Urinary bladder (tissue), 4 donors: ENCODE results near the gene EHD1. TPM values are rescaled to one million over a fixed set of nuclear protein-coding genes. Genes with fewer than 3 reads are reported as not detected.
"Not testable (repeated sequence)": the region's sequence is repeated elsewhere in the genome, so short reads cannot be mapped to it uniquely, and the experiment has no call there.

ENCODE experiments used
- DNase-seq: peaks from one replicate; pipeline ENCODE4 v3.0.0-alpha.2; 2015; ENCODE audit errors: extremely low spot score
- H3K27ac ChIP-seq: one replicate; pipeline ENCODE4 v1.5.1; 2013; ENCODE audit warnings: low read depth, mild to moderate bottlenecking, moderate library complexity
- H3K36me3 ChIP-seq: one replicate; pipeline ENCODE4 v1.6.1; 2013; ENCODE audit warnings: mild to moderate bottlenecking, moderate library complexity; ENCODE audit not compliant: insufficient read depth
- H3K4me1 ChIP-seq: one replicate; pipeline ENCODE4 v1.6.1; 2013; ENCODE audit warnings: mild to moderate bottlenecking, moderate library complexity; ENCODE audit not compliant: insufficient read depth
- H3K4me3 ChIP-seq: one replicate; pipeline ENCODE4 v1.5.1; 2013; ENCODE audit warnings: low read depth, low read length
- WGBS: extraction: QIAGEN DNeasy Blood & Tissue Kit; methylation state at CpG from one replicate; pipeline ENCODE4 v1.1.7; 2013; 5-methylcytosine and 5-hydroxymethylcytosine counted together
- polyA plus RNA-seq: library from polyadenylated mRNA; stranded (reverse); fragments of 200-250 nt; gene quantifications from one replicate; pipeline ENCODE4 v1.2.3, GENCODE V29; 2013
- total RNA-seq: library from RNA; depleted of rRNA; stranded (reverse); fragments of >200 nt; gene quantifications from one replicate; pipeline ENCODE4 v1.2.3, GENCODE V29; 2014
- donor health status: healthy with polysubstance abuse.
- donor health status: healthy.

Gene EHD1
- total and polyA plus RNA-seq, 2 donors: 31.3 to 50.5 TPM

DNA sequence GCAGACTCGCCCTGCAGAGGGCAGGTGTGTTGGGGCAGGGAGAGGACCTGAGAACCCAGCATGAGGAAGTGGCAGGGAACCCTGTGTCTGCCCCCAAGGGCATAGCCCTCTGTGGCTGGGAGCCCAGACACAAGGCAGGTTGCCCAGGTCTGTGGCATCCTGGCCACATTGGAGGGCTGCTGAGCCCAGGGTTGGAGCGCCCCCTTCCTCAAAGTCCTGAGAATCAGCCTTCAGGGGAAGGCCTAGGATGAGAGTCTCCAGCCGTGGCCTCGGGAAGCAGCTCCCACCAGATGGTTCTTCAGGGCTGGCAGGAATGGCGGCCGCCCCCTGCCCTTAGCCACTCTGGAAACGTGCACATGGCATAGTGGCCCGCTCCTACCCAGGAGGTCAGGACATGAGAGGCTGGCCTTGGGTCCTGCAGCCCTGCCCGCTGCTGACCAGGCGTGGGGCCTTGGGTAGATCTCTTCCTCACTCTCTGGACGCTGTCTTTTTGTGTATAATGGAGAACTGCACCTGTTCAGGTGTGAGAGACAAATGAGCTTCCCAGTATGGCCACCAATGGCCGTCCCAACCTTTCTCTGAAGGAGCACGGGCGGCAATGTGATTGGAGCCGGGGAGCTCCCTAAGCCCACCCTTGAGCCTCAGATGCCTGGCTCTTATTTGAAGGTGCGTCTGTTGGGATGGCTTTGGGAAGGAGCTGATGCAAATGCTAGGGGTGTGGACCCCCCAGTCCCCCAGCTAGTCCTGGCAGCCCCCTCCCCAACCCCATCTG lies 29.4 kb downstream of the EHD1 start:
- no peak for DNase-seq
- Histone ChIP-seq H3K36me3 (no peaks in the 10 kb centered on the region), H3K4me3 (no peak overlapping the region), H3K4me1 (no peaks in the 10 kb centered on the region), H3K27ac (no peak overlapping the region)
- WGBS: 81% methylated on average over 16 of the region's 16 CpGs

DNA sequence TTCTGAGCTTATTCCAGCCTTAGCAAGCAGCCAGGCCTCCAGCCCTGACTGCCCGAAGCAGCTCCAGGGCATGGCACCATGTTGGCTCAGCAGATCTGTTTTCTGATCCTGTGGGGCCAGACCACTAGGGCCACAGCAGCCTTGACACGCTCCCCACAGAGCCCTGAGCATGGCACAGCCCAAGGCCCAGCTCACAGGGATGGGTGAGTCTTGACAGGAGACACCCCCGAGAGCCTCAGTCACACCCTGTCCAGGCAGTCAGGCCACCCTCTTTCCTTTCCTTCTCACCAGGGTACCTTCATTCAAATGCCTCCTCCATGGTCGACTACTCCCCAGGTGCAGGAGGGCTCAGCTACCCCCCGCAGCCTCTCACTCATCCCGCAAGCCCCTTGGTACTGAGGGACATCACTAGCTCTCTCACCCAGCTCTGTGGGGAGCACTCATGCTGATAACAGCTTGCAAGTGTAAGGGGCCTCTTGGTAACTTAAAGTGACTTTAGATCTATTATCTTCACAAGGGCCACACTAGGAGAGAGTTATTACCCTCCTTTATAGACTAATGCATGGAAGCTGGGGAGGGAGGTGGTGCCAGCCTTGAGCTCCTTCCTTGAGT lies 30.1 kb downstream of the EHD1 start:
- H3K4me3 ChIP-seq: no peak overlapping the region
- 77% methylated on average over 6 of the region's 6 CpGs for WGBS
- no peak for DNase-seq
- no peaks in the 10 kb centered on the region for H3K4me1 ChIP-seq
- H3K36me3 ChIP-seq: no peaks in the 10 kb centered on the region
- no peak overlapping the region for H3K27ac ChIP-seq

DNA sequence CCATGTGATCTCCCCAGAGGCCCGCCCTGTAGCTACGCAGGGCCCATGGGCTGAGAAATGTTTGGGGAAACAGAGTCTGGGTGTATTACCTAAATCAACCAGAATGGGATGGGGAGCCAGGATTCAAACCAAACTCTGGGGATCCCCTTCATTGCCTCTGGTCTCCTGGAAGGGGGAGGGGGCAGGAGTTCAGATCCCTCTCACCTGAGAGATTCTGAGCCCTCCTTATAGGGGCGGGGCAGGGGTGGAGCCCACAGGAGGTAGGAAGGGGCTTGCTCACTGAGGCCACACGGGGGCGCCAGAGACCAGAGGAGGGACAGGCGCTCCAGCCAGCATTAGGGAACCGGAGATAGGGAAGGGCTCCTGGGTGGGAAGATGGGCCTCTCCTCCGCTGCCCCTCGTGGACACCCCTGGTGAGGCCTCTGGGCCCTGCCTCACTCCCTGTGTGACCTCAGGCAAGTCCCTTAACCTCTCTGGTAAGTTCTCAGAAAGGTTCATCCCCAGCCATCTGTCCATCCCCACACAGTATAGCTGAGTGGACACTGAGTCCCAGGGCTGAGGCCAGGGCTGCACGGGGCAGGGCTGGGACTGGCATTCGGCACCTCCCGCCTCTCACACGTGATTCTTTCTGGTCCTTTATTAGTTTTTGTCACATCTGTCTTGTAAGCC lies 31.3 kb downstream of the EHD1 start:
- Histone ChIP-seq H3K4me1 (no peaks in the 10 kb centered on the region), H3K27ac (no peak overlapping the region), H3K4me3 (no peak overlapping the region), H3K36me3 (no peaks in the 10 kb centered on the region)
- 26% methylated on average over 13 of the region's 13 CpGs for WGBS
- peak; percentile 79 for DNase-seq

DNA sequence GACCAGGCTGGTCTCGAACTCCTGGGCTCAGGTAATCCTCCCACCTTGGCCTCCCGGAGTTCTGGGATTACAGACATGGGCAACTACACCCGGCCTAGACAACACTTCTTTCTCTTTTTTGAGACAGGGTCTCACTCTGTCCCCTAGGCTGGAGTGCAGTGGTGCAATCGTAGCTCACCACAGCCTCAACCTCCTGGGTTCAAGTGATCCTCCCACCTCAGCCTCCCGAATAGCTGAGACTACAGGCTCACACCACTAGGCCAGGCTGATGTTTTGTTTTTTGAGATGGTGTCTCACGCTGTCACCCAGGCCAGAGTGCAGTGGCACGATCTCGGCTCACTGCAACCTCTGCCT lies 32.7 kb downstream of the EHD1 start:
- 91% methylated on average over 8 of the region's 8 CpGs for WGBS
- H3K4me1 ChIP-seq, H3K27ac ChIP-seq, H3K4me3 ChIP-seq, DNase-seq, H3K36me3 ChIP-seq: not testable (repeated sequence)

DNA sequence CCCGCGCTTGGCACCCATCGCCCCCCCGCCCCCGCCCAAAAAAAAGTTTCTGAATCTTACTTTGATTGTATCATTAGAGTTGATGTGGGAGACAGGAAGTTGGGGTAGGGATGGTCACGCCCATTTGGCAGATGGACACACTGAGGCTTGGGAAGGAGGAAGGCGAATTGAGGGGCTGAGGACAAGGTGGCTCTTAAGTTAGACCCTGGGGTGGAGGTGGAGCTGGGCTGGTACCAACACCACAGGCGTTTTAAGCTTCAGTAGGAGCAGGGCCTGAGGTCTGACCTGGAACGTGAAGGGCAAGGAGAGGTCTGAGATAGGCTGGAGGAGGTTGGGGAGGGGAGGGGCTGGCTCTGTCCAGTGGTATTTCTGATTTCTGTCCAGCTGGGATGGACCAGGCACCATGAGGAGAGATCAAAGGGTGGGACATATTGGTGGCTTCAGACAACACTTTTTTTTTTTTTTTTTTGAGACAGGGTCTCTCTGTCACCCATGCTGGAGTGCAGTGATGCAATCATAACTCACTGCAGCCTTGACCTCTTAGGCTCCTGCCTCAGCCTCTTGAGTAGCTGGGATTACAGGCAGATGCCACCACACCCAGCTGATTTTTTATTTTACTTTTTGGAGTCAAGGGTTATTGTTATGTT lies 33.2 kb downstream of the EHD1 start:
- no peak for DNase-seq
- Histone ChIP-seq H3K27ac (no peak overlapping the region), H3K4me3 (peak overlapping the region; percentile 35), H3K4me1 (no peaks in the 10 kb centered on the region), H3K36me3 (no peaks in the 10 kb centered on the region)
- WGBS: 24% methylated on average over 9 of the region's 9 CpGs

DNA sequence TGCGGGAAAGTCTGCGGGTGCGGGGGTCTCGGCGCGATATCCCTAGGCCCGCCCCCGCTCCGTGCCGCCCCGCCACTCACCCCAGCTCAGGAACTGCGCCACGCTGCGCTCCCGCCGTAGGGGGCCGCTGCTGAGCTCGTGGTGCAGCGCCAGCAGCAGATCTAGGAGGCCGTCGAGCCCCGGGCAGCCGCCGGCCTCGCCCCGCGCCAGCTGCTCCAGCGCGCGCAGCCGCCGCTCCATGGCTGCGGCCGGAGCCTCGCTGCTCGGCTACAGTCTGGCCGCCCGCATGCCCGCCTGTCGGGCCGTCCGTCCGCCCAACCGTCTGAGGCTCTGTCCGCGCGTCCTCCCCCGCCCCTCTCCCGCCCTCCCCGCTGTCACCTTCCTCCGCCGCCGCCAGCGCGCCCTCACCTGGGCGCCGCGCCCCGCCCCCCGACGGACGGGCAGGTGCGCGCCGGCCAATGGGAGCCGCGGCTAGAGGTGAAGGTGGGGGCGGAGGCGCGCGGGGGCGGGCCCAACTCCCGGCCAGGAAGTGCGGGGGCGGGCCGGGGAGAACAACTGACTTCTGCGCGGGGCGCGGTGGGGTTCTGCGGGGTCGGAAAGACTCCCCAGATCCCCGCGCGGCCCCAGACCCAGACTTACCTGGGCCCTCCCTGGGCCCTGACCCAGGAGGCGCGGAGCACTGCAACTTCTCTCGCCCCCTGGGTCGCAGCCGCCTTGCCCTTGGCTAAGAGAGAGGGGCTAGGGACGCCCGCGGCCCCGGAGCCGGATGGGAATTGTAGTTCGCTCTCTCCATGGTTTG lies 33.9 kb downstream of the EHD1 start, which contains the start of gene CDC42BPG:
TSS of gene CDC42BPG (minus strand) at position 324 of the 799 bp plus-strand sequence. CDS start at position 240, 84 bp downstream.
- Histone ChIP-seq H3K27ac (peak within 1 kb of the TSS; percentile 70), H3K4me1 (no peaks in the 10 kb centered on the region), H3K4me3 (peak within 1 kb of the TSS; percentile 35), H3K36me3 (no peaks in the 10 kb centered on the region)
- no peak for DNase-seq
- WGBS: 2% methylated on average over 96 of the region's 96 CpGs

DNA sequence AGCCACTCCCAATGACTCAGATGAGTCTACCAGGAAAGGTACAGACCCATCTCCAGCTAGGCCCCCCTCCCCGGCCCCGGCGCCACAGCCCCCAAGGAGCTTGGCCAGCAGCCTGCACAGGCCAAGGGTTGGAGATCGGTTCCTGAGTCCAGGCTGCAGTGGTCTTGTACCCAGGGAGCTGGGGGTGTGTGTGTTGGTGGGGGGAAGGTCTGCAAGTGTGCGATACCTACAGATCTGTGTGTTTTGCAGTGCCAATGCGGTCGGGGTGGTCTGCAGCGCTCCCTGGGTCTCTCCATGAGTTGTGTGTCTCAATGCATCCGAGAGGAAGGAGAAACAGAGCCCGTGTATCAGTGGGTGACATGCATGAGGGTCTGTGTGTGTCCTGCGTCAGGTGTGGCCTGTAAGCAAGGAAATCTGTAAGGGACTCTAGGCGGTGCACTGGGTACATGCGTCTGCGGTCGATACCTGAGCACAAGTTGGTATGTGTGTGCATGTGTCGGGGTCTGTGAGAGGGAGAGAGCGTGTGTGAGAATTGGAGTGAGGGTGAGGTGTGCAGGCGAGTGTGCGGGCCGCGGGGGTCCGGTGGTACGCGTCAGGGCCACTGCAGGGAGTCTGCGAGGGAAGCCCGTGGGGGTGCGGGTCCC lies 34.6 kb downstream of the EHD1 start:
- H3K4me3 ChIP-seq: peak overlapping the region; percentile 35
- no peaks in the 10 kb centered on the region for H3K36me3 ChIP-seq
- 57% methylated on average over 27 of the region's 27 CpGs for WGBS
- H3K27ac ChIP-seq: peak overlapping the region; percentile 70
- H3K4me1 ChIP-seq: no peaks in the 10 kb centered on the region
- DNase-seq: no peak

DNA sequence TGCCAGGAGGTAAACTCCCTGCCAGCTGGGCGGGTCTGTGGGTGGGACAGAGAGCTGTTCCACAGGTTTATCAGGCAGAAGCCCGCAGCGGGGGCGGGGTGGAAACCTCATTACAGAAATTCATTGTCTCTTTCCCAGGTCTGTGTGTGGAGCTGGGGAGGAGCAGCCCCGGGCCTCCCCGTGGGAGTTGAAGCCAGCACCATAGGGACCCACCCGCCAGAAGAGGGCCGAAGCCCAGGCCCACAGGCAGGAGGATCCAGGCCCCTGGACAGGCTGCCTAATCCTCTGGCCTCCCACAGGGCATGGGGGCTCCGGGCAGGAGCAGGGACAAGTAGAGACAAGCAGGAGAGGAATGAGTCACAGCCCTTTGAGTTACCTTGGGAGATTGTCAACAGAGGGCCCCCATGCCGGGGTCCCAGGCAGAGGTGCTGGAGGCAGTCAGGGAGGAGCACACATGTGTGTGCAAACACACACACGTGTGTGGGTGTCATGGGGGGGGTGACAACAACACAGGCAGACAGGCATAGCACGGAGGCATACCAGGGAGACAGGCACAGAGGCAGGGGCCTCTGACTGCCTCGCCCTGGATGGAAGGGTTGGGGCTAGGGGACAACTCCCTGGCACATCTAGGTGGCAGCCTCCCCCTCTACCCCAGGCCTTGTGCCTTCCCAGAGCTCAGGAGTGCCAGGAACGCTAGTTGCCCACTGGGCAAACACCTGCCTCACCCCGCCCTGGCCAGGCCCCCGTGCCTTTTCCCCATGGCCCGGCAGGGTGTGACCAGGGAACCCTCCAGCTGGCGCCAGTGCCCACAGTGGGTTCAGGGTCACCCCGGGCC lies 35.4 kb downstream of the EHD1 start:
- H3K27ac ChIP-seq: peak overlapping the region; percentile 51
- H3K4me3 ChIP-seq: no peak overlapping the region
- WGBS: 82% methylated on average over 19 of the region's 19 CpGs
- peak; percentile 63 for DNase-seq
- H3K4me1 ChIP-seq: no peaks in the 10 kb centered on the region
- no peaks in the 10 kb centered on the region for H3K36me3 ChIP-seq

DNA sequence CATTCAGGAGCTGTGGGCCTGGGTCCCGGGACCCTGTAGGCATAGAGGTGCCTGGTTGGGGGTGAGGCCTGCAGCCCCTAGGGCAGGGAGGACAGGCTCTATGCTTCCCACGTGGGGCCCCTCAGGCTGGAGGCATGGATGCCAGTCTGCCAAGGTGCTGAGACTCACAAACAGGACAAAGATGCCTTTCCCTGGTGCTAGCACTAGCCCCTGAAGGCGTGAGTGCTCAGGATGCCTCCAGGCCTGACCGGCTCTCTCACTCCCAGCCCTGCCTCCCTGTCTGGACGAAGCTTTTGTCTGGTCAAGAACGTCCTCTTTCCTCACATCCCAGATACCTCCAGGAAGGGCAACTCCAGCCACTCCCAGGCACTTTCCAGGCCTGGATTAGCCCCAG lies 36.1 kb downstream of the EHD1 start:
- no peak overlapping the region for H3K4me3 ChIP-seq
- peak overlapping the region; percentile 51 for H3K27ac ChIP-seq
- 79% methylated on average over 6 of the region's 6 CpGs for WGBS
- no peak for DNase-seq
- H3K4me1 ChIP-seq: no peaks in the 10 kb centered on the region
- H3K36me3 ChIP-seq: no peaks in the 10 kb centered on the region

DNA sequence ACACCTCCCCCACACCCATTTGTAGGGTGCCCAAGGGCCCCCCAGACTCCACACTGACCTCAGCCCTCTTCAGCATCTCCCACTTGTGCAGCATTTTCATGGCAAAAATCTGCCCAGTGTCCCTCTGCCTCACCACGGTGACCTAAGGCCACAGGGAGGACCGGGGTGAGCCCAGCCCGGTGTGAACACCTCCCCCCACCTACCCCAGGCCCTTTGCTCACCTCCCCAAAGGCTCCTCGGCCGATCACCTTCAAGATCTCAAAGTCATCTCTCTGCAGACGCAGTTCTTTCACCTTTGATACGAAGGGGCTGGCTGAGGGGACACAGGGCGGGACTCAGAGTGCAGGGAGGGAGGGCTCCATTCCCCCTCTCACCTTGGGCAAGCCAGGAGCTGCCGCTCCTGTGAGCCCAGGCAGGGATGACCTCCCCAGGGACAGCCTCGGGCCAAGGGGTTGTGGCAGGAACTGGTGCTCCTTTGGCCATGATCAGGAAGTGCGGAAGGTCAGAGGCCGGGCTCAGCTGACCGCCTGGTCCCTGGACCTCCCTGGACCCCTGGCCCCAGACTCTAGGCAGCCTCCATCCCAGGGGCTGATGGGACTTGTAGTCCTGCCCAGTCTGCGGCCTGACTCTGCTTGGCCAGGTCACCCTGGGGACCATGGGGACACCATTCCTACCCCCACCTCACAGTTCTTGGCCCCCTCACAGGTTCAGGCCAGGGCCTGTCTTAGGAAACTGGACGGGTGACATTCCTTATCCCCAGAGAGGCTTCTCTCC lies 36.6 kb downstream of the EHD1 start:
- Histone ChIP-seq H3K36me3 (no peaks in the 10 kb centered on the region), H3K4me1 (no peaks in the 10 kb centered on the region), H3K27ac (no peak overlapping the region), H3K4me3 (no peak overlapping the region)
- no peak for DNase-seq
- WGBS: 85% methylated on average over 15 of the region's 15 CpGs

DNA sequence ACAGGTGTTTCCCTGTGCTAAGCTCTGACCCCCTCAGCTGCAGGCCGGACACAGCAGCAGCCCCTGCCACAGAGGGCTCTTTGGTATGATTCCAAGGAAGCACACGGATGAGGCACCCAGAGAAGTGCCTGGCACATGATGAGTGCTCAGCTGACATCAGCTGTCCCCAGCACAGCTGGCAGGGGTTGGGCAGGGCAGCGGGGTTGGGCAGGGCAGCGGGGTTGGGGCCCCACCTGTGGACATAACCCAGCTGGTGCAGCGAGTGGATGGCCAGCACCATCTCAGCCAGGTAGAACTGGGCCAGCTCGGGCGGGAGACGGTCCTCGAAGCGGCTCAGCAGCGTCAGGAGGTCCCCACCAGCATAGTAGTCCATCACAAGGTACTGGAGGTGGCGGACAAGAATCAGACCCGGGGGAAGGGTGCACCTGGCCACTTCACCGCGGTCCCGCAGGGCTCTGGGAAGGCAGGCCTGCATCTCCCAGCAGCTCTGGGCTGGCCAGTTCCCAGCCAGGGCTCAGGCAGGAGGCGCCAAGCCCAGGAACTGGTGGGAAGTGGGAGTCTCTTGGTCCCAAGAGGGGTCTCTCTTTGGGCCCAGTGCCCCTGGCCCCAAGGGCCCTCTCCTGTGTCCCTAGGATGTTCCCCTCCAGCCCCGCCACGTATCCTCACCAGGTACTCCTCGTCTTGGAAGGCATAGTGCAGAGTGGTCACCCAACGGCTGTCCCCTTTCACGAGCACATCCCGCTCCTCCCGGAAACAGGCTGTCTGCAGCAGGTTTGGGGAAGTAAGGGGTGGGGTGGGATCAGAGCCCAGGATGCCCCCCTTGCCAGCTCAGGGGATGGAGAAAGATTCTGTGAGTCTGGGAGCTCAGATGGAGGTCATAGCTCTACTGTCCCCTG lies 38.3 kb downstream of the EHD1 start:
- no peak for DNase-seq
- Histone ChIP-seq H3K27ac (no peak overlapping the region), H3K4me3 (no peak overlapping the region), H3K36me3 (no peaks in the 10 kb centered on the region), H3K4me1 (no peaks in the 10 kb centered on the region)
- WGBS: 88% methylated on average over 24 of the region's 24 CpGs
